H9 (cell line): ENCODE measurements around the gene GPR15LG. TPM values are rescaled to one million over a fixed set of nuclear protein-coding genes. Genes with fewer than 3 reads are reported as not detected.
A peak's percentile ranks its signal among the peaks of the same experiment; 100 is the strongest.

ENCODE experiments used
- DNase-seq: peaks from one replicate; pipeline ENCODE4 v3.0.0-alpha.2; 2017
- H2AFZ ChIP-seq: one replicate; pipeline ENCODE4 v1.6.1; 2013; ENCODE audit warnings: mild to moderate bottlenecking, low read length, control low read depth, moderate library complexity
- H2AK5ac ChIP-seq: 2 replicates; pipeline ENCODE4 v1.6.1; 2013; ENCODE audit warnings: low read length, control low read depth, mixed read lengths; ENCODE audit not compliant: insufficient read length
- H2BK120ac ChIP-seq: one replicate; pipeline ENCODE4 v1.6.1; 2013; ENCODE audit warnings: low read depth, mild to moderate bottlenecking, low read length, control low read depth, inconsistent platforms; ENCODE audit not compliant: poor library complexity, severe bottlenecking
- H2BK12ac ChIP-seq: 2 replicates; pipeline ENCODE4 v1.6.1; 2013; ENCODE audit warnings: low read length, control low read depth, mixed read lengths, low read depth; ENCODE audit not compliant: insufficient read length
- H2BK15ac ChIP-seq: 2 replicates; pipeline ENCODE4 v1.6.1; 2013; ENCODE audit warnings: low read depth, low read length, control low read depth
- H2BK20ac ChIP-seq: one replicate; pipeline ENCODE4 v1.6.1; 2013; ENCODE audit warnings: low read depth, mild to moderate bottlenecking, low read length, control low read depth, inconsistent platforms; ENCODE audit not compliant: poor library complexity, severe bottlenecking
- H2BK5ac ChIP-seq: 2 replicates; pipeline ENCODE4 v1.6.1; 2013; ENCODE audit warnings: low read length, control low read depth, mixed read lengths; ENCODE audit not compliant: insufficient read length
- H3K14ac ChIP-seq: 2 replicates; pipeline ENCODE4 v1.6.1; 2013; ENCODE audit warnings: low read length, control low read depth; ENCODE audit not compliant: insufficient read depth
- H3K18ac ChIP-seq: 2 replicates; pipeline ENCODE4 v1.6.1; 2013; ENCODE audit warnings: low read depth, mild to moderate bottlenecking, mixed read lengths, low read length, control low read depth; ENCODE audit not compliant: insufficient read length
- H3K23ac ChIP-seq: 2 replicates; pipeline ENCODE4 v1.6.1; 2013; ENCODE audit warnings: low read length, control low read depth, mixed read lengths, low read depth; ENCODE audit not compliant: insufficient read length
- H3K23me2 ChIP-seq: 2 replicates; pipeline ENCODE4 v1.6.1; 2013; ENCODE audit warnings: low read depth, mild to moderate bottlenecking, mixed read lengths, low read length, control low read depth; ENCODE audit not compliant: insufficient read length, poor library complexity, severe bottlenecking
- H3K27ac ChIP-seq: 2 replicates; pipeline ENCODE4 v1.5.1; 2013; ENCODE audit warnings: low read length, control low read depth, mixed read lengths, low read depth; ENCODE audit not compliant: insufficient read length
- H3K27me3 ChIP-seq: 2 replicates; pipeline ENCODE4 v1.6.1; 2013; ENCODE audit warnings: low read length, control low read depth, inconsistent platforms; ENCODE audit not compliant: insufficient read depth
- H3K4ac ChIP-seq: 2 replicates; pipeline ENCODE4 v1.6.1; 2013; ENCODE audit warnings: low read depth, mild to moderate bottlenecking, control low read depth, inconsistent platforms, low read length, moderate library complexity
- H3K4me1 ChIP-seq: 2 replicates; pipeline ENCODE4 v1.6.1; 2013; ENCODE audit warnings: low read length, control low read depth, inconsistent platforms; ENCODE audit not compliant: insufficient read depth
- H3K4me2 ChIP-seq: 2 replicates; pipeline ENCODE4 v1.6.1; 2013; ENCODE audit warnings: low read length, control low read depth, mixed read lengths; ENCODE audit not compliant: insufficient read length, insufficient read depth
- H3K56ac ChIP-seq: 2 replicates; pipeline ENCODE4 v1.6.1; 2013; ENCODE audit warnings: low read depth, mild to moderate bottlenecking, mixed read lengths, low read length, control low read depth; ENCODE audit not compliant: insufficient read length
- H3K79me1 ChIP-seq: 2 replicates; pipeline ENCODE4 v1.6.1; 2013; ENCODE audit warnings: low read depth, mild to moderate bottlenecking, moderate library complexity, low read length, control low read depth, inconsistent platforms; ENCODE audit not compliant: insufficient read depth, poor library complexity, severe bottlenecking
- H3K79me2 ChIP-seq: 2 replicates; pipeline ENCODE4 v1.6.1; 2013; ENCODE audit warnings: low read length, control low read depth, inconsistent platforms; ENCODE audit not compliant: insufficient read depth
- H3K9ac ChIP-seq: 2 replicates; pipeline ENCODE4 v1.6.1; 2013; ENCODE audit warnings: low read length, control low read depth, mixed read lengths; ENCODE audit not compliant: insufficient read length; ENCODE audit errors: extremely low read depth
- H3K9me3 ChIP-seq: one replicate; pipeline ENCODE4 v1.6.1; 2013; ENCODE audit warnings: low read depth, low read length, inconsistent platforms; ENCODE audit not compliant: control insufficient read depth
- H3T11ph ChIP-seq: one replicate; pipeline ENCODE4 v1.6.1; 2013; ENCODE audit warnings: mild to moderate bottlenecking, low read length, control low read depth, inconsistent platforms
- H4K20me1 ChIP-seq: one replicate; pipeline ENCODE4 v1.6.1; 2013; ENCODE audit not compliant: control insufficient read depth, insufficient read length, insufficient read depth
- H4K5ac ChIP-seq: 2 replicates; pipeline ENCODE4 v1.6.1; 2013; ENCODE audit warnings: low read depth, mild to moderate bottlenecking, mixed read lengths, low read length, control low read depth; ENCODE audit not compliant: insufficient read length
- H4K8ac ChIP-seq: replicated peaks from 2 replicates; pipeline ENCODE4 v1.6.1; 2013; ENCODE audit warnings: low read length, control low read depth, mixed read lengths, low read depth; ENCODE audit not compliant: insufficient read length
- H4K91ac ChIP-seq: 2 replicates; pipeline ENCODE4 v1.6.1; 2013; ENCODE audit warnings: low read depth, mild to moderate bottlenecking, moderate library complexity, mixed read lengths, low read length, control low read depth; ENCODE audit not compliant: insufficient read length
- H3K27ac Mint-ChIP-seq, 3 experiments: 2 replicates in 2 of 3; 3 replicates in 1 of 3; pipeline ENCODE4 v1.8.0; 2020 to 2021; ENCODE audit warnings: mixed read lengths in 3 of 3, mild to moderate bottlenecking in 1 of 3, moderate library complexity in 1 of 3
- H3K27me3 Mint-ChIP-seq: 2 replicates; pipeline ENCODE4 v1.8.0; 2021; ENCODE audit warnings: low read depth, mild to moderate bottlenecking, moderate library complexity, mixed read lengths
- H3K36me3 Mint-ChIP-seq, 3 experiments: 2 replicates in 2 of 3; 3 replicates in 1 of 3; pipeline ENCODE4 v1.8.0; 2020 to 2021; ENCODE audit warnings: low read depth in 3 of 3, mixed read lengths in 3 of 3; ENCODE audit not compliant: insufficient read depth in 1 of 3
- H3K4me1 Mint-ChIP-seq, 2 experiments: 2 replicates each; pipeline ENCODE4 v1.8.0; 2020; ENCODE audit warnings: mixed read lengths in 2 of 2
- H3K4me3 Mint-ChIP-seq, 2 experiments: 2 replicates in 1 of 2; 3 replicates in 1 of 2; pipeline ENCODE4 v1.8.0; 2020 to 2021; ENCODE audit warnings: mild to moderate bottlenecking in 2 of 2, mixed read lengths in 2 of 2, moderate library complexity in 1 of 2
- H3K9me3 Mint-ChIP-seq, 2 experiments: 2 replicates in 1 of 2; 3 replicates in 1 of 2; pipeline ENCODE4 v1.8.0; 2020; ENCODE audit warnings: mild to moderate bottlenecking in 2 of 2, mixed read lengths in 2 of 2, moderate library complexity in 1 of 2
- WGBS: extraction: QIAGEN DNeasy Blood & Tissue Kit; methylation state at CpG from one replicate; pipeline ENCODE4 v1.1.7; 2013; ENCODE audit warnings: missing lambda C conversion rate, low lambda C conversion rate, mixed read lengths; ENCODE audit not compliant: insufficient read length; ENCODE audit errors: extremely low coverage; 5-methylcytosine and 5-hydroxymethylcytosine counted together
- total RNA-seq: library from RNA; stranded (reverse); gene quantifications from 2 replicates; pipeline ENCODE4 v1.2.1, GENCODE V29; 2021
- TF ChIP-seq, protein P1 (sequence below): fragments of 200-600 bp; sonication (generic); conservative IDR thresholded peaks from 3 replicates; pipeline ENCODE4 v1.8.0; 2021; ENCODE audit warnings: antibody characterized with exemption, mild to moderate bottlenecking

GPR15LG gene
- total RNA-seq, 1 experiment from 2014 or later = not detected

DNA sequence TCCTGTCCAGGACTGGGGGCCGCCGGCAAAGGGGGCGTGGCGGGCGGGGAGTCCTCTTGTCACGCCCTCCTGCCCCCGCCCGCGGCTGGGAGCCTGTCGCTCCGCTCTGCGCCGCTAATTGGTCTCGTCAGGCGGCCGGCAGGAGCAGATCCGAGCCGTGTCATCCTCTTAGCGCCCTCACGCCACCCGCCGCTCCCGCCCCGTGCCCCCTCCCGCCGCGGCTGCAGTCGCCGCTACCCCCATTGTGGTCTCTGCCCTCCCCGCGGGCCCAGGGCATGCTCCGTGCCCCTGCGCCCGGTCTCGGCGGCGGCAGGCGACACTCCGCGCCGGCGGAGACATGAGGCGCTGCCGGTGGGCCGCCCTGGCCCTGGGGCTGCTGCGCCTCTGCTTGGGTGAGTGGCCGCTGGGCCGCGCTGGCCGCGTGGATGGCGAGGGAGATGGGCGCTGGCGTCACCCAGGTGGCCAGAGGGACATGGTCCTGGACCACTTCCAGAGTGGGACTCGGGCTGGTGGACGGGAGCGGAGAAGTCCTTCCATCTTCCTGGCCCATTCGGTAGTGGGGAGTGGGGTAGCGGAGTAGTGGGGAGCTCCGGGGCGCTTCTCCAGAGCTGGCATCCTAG, 20.9 kb downstream of the GPR15LG start, which contains the start of gene CDHR1:
CDHR1 (plus strand) TSS at position 114 of the 620 bp plus-strand sequence; CDS start at position 338, 224 bp downstream.
- Histone ChIP-seq H3K56ac (no peak within 1 kb of the TSS), H3K27me3 (peaks cover 17% of the 10 kb centered on the region), H2BK12ac (no peak within 1 kb of the TSS), H2AK5ac (no peak within 1 kb of the TSS), H3K4ac (no peak within 1 kb of the TSS), H2BK120ac (no peak within 1 kb of the TSS), H3K9me3 (no peaks in the 10 kb centered on the region), H2BK15ac (no peak within 1 kb of the TSS; the same call in 1 of the 2 replicates), H4K5ac (no peak within 1 kb of the TSS), H3K4me1 (no peaks in the 10 kb centered on the region; the same call in 1 of the 2 replicates), H2BK5ac (no peak within 1 kb of the TSS), H3K14ac (peak within 1 kb of the TSS; percentile 58; the same call in 1 of the 2 replicates), H3T11ph (no peak within 1 kb of the TSS), H4K8ac (no peak within 1 kb of the TSS), H3K23me2 (peaks cover 12% of the 10 kb centered on the region), H2BK20ac (no peak within 1 kb of the TSS), H2AFZ (no peak within 1 kb of the TSS), H3K4me2 (peak within 1 kb of the TSS; percentile 75), H3K23ac (no peak within 1 kb of the TSS), H3K18ac (no peak within 1 kb of the TSS), H4K91ac (no peak within 1 kb of the TSS), H3K79me1 (no peaks in the 10 kb centered on the region), H4K20me1 (no peaks in the 10 kb centered on the region), H3K27ac (no peak within 1 kb of the TSS), H3K79me2 (no peaks in the 10 kb centered on the region), H3K9ac (peak within 1 kb of the TSS; percentile 46)
- Mint-ChIP-seq H3K36me3 (peaks cover 0 to 2% (median 0%) of the 10 kb centered on the region in 3 experiments; a peak in 3 of 7 replicates), H3K4me3 (peak within 1 kb of the TSS; percentile 64 to 82), H3K9me3 (no peaks in the 10 kb centered on the region), H3K27me3 (peaks cover 64% of the 10 kb centered on the region), H3K4me1 (peaks cover 7 to 9% of the 10 kb centered on the region in 2 experiments), H3K27ac (no peak within 1 kb of the TSS; a peak in 1 of 7 replicates)
- TF ChIP-seq, protein P1, sequence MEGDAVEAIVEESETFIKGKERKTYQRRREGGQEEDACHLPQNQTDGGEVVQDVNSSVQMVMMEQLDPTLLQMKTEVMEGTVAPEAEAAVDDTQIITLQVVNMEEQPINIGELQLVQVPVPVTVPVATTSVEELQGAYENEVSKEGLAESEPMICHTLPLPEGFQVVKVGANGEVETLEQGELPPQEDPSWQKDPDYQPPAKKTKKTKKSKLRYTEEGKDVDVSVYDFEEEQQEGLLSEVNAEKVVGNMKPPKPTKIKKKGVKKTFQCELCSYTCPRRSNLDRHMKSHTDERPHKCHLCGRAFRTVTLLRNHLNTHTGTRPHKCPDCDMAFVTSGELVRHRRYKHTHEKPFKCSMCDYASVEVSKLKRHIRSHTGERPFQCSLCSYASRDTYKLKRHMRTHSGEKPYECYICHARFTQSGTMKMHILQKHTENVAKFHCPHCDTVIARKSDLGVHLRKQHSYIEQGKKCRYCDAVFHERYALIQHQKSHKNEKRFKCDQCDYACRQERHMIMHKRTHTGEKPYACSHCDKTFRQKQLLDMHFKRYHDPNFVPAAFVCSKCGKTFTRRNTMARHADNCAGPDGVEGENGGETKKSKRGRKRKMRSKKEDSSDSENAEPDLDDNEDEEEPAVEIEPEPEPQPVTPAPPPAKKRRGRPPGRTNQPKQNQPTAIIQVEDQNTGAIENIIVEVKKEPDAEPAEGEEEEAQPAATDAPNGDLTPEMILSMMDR = no peak
- peak; percentile 82 for DNase-seq
- WGBS = no CpG with 5 or more reads among the region's 61 CpGs
